ENCODE measurements around the gene GALNT14. TPM values are rescaled to one million over a fixed set of nuclear protein-coding genes. Genes with fewer than 3 reads are reported as not detected.

GALNT14 gene
- total RNA-seq, 1 donor from 2014 or later: 14.4 TPM

DNA sequence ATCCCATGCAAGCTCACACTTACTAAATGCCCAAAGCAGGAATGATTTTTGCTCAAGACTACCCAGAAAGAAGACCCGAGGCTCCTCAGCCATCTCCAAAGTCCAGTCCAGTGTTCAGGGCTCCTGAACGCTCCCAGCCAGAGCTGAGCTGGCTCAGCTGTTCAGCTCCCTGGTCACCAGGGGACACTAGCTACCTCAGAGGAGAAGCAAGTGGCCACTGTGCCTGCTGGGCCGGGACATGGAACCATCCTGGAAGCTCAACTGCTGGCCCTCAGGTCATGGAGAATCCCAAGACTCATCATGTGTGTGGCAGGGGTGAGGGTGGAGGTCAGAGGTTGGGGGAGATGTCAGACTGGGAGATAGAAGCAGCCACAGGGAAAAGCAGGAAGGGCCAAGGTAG, 89.0 kb downstream of the GALNT14 start:
- DNase-seq: no peak
- H3K4me3 Mint-ChIP-seq (ENCODE audit: unreplicated experiment): no peak overlapping the region
- peaks cover 2% of the 10 kb centered on the region for H3K9me3 Mint-ChIP-seq (ENCODE audit: unreplicated experiment)
- H3K27ac Mint-ChIP-seq (ENCODE audit: unreplicated experiment): no peak overlapping the region
- H3K27me3 Mint-ChIP-seq (ENCODE audit: unreplicated experiment): no peaks in the 10 kb centered on the region
- peaks cover 4% of the 10 kb centered on the region for H3K4me1 Mint-ChIP-seq (ENCODE audit: low read depth, unreplicated experiment)
- TF ChIP-seq, protein P1, sequence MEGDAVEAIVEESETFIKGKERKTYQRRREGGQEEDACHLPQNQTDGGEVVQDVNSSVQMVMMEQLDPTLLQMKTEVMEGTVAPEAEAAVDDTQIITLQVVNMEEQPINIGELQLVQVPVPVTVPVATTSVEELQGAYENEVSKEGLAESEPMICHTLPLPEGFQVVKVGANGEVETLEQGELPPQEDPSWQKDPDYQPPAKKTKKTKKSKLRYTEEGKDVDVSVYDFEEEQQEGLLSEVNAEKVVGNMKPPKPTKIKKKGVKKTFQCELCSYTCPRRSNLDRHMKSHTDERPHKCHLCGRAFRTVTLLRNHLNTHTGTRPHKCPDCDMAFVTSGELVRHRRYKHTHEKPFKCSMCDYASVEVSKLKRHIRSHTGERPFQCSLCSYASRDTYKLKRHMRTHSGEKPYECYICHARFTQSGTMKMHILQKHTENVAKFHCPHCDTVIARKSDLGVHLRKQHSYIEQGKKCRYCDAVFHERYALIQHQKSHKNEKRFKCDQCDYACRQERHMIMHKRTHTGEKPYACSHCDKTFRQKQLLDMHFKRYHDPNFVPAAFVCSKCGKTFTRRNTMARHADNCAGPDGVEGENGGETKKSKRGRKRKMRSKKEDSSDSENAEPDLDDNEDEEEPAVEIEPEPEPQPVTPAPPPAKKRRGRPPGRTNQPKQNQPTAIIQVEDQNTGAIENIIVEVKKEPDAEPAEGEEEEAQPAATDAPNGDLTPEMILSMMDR (IDR thresholded peaks at IDR 0.05; ENCODE audit: partially characterized antibody, unreplicated experiment): no peak
- no peaks in the 10 kb centered on the region for H3K36me3 Mint-ChIP-seq (ENCODE audit: unreplicated experiment)

DNA sequence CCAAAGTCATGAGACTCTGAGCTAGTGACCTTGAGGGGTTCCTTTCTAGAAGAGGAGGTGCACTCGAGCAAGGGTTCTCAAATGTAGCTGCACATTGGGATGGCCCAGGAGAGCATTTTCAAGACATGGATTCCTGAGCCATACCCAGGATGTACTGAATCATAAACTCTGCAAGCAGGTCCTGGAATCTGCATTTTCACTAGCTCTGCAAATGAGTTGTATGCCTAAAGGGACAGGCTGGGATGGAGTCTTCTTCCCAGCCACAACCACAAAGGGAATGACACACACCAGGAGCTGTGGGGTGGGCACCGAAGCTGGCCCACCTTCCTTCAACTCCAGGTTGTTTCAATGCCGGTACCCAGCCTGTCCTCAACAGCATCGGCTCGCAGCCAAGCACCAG, 90.6 kb downstream of the GALNT14 start:
- Mint-ChIP-seq H3K36me3 (ENCODE audit: unreplicated experiment) (no peaks in the 10 kb centered on the region), H3K27ac (ENCODE audit: unreplicated experiment) (no peak overlapping the region), H3K4me1 (ENCODE audit: low read depth, unreplicated experiment) (peaks cover 3% of the 10 kb centered on the region), H3K4me3 (ENCODE audit: unreplicated experiment) (no peak overlapping the region), H3K27me3 (ENCODE audit: unreplicated experiment) (no peaks in the 10 kb centered on the region), H3K9me3 (ENCODE audit: unreplicated experiment) (peaks cover 2% of the 10 kb centered on the region)
- DNase-seq: no peak
- TF ChIP-seq, protein P1 (IDR thresholded peaks at IDR 0.05; ENCODE audit: partially characterized antibody, unreplicated experiment): no peak

DNA sequence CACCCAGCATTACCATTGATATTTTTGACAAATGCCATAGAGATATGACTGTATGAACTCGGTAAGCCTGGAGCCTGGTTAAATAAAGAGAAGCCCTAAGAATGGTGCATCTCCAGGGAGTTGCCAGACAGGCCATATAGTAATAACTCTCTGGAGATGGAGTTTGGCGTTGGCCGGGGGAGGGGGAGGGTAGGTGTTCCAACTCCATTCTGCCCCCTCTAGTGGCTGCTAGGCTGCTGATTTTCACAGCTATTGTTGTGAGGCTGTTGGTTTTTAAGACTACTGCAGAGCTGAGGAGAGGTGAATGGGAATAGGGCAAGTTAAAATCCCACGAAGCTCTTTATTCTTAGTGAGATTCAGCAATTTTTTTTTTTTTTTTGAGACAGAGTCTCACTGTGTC, 99.9 kb downstream of the GALNT14 start:
- no peak for DNase-seq
- Mint-ChIP-seq H3K4me3 (ENCODE audit: unreplicated experiment) (no peak overlapping the region), H3K9me3 (ENCODE audit: unreplicated experiment) (peaks cover 7% of the 10 kb centered on the region), H3K27ac (ENCODE audit: unreplicated experiment) (no peak overlapping the region), H3K27me3 (ENCODE audit: unreplicated experiment) (no peaks in the 10 kb centered on the region), H3K36me3 (ENCODE audit: unreplicated experiment) (peaks cover 27% of the 10 kb centered on the region), H3K4me1 (ENCODE audit: low read depth, unreplicated experiment) (no peaks in the 10 kb centered on the region)
- TF ChIP-seq, protein P1 (IDR thresholded peaks at IDR 0.05; ENCODE audit: partially characterized antibody, unreplicated experiment): no peak

DNA sequence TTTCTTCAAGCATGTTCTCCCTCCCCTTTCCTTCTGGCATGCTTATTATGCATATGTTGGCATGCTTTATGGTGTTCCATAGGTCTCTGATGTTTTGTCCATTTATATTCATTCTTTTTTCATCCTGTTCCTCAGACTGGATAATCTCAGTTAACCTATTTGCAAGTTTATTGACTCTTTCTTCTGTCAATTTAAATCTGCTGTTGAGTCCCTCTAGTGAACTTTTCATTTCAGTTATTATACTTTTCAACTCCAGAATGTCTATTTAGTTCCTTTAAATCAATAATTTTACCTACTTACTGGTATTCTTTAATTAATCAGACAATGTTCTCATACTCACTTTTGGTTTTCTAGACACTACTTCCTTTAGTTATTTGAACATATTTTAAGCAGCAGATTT, 101.2 kb downstream of the GALNT14 start:
- peaks cover 7% of the 10 kb centered on the region for H3K9me3 Mint-ChIP-seq (ENCODE audit: unreplicated experiment)
- TF ChIP-seq, protein P1 (IDR thresholded peaks at IDR 0.05; ENCODE audit: partially characterized antibody, unreplicated experiment): no peak
- no peak for DNase-seq
- H3K27me3 Mint-ChIP-seq (ENCODE audit: unreplicated experiment): no peaks in the 10 kb centered on the region
- H3K36me3 Mint-ChIP-seq (ENCODE audit: unreplicated experiment): peaks cover 29% of the 10 kb centered on the region
- H3K27ac Mint-ChIP-seq (ENCODE audit: unreplicated experiment): no peak overlapping the region
- H3K4me3 Mint-ChIP-seq (ENCODE audit: unreplicated experiment): no peak overlapping the region
- H3K4me1 Mint-ChIP-seq (ENCODE audit: low read depth, unreplicated experiment): no peaks in the 10 kb centered on the region

DNA sequence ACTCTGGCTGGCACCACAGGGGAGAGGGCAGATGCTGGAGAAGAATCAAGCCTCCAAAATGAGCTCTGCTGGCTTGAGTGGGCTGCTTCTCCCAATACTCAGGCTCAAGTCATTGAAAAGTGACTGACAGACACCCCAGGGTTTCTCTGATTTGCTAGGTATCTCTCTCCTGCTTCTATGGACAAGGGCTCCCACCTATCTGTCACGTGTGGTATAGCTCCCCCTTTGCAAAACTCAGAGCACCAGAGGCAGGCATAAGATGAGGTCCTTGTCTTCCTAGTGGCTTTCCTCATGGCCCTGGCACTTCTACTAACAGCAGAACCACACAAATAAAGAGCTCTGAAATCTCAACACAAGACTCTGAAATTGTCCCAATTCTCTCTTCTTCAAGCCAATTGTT, 105.2 kb downstream of the GALNT14 start:
- peaks cover 5% of the 10 kb centered on the region for H3K9me3 Mint-ChIP-seq (ENCODE audit: unreplicated experiment)
- no peak overlapping the region for H3K4me3 Mint-ChIP-seq (ENCODE audit: unreplicated experiment)
- no peaks in the 10 kb centered on the region for H3K27me3 Mint-ChIP-seq (ENCODE audit: unreplicated experiment)
- no peaks in the 10 kb centered on the region for H3K4me1 Mint-ChIP-seq (ENCODE audit: low read depth, unreplicated experiment)
- DNase-seq: no peak
- peaks cover 24% of the 10 kb centered on the region for H3K36me3 Mint-ChIP-seq (ENCODE audit: unreplicated experiment)
- H3K27ac Mint-ChIP-seq (ENCODE audit: unreplicated experiment): no peak overlapping the region
- TF ChIP-seq, protein P1 (IDR thresholded peaks at IDR 0.05; ENCODE audit: partially characterized antibody, unreplicated experiment): no peak

Data from glutamatergic neuron (in vitro differentiated cells).